Thyroid gland (tissue), 4 donors: ENCODE data around the gene CHCHD5.

Experiments
- CTCF ChIP-seq, 6 experiments: fragments of 200-600 bp in 3 of 6; fragments of 450-650 bp in 3 of 6; sonication (generic) in 3 of 6; IDR thresholded peaks; one replicate each; pipeline ENCODE4 v1.5.1; 2016 to 2019; ENCODE audit warnings: antibody characterized with exemption in 6 of 6, mild to moderate bottlenecking in 2 of 6, inconsistent platforms in 1 of 6, moderate library complexity in 1 of 6
- POLR2A ChIP-seq, 2 donors: fragments of 450-650 bp; IDR thresholded peaks; one replicate each; pipeline ENCODE4 v1.6.1; 2017; ENCODE audit warnings: antibody characterized with exemption in 2 of 2, mild to moderate bottlenecking in 2 of 2, moderate library complexity in 1 of 2

- TF ChIP-seq POLR2A (IDR thresholded peaks at IDR 0.05) (no peak), CTCF (IDR thresholded peaks at IDR 0.05) (no peak)
Measured at GRCh38 chr2:112541315-112542122, 42.9 kb upstream of the CHCHD5 start.
